SK-N-SH (cell line): ENCODE results near the gene ZRANB2. TPM values are rescaled to one million over a fixed set of nuclear protein-coding genes. Genes with fewer than 3 reads are reported as not detected.

Experiments
- CTCF ChIA-PET: fragments of 300-600, 350-600 bp; formaldehyde crosslinking; extraction: SDS; loops from one replicate; lab custom pipeline; 2021; lab: Yijun Ruan, JAX
- POLR2A ChIA-PET: fragments of 350-600 bp; sonication (Branson Sonifier 250); formaldehyde crosslinking; extraction: SDS; loops from one replicate; lab custom pipeline; 2020; ENCODE audit warnings: antibody characterized with exemption, inconsistent platforms; lab: Yijun Ruan, JAX
- DNase-seq: peaks from one replicate; pipeline ENCODE4 v3.0.0; 2012
- H2AFZ ChIP-seq: fragments of 200-600 bp; sonication (generic); 2 replicates; pipeline ENCODE4 v1.8.1; 2016; ENCODE audit warnings: antibody characterized with exemption, mild to moderate bottlenecking, low read depth
- H3F3A ChIP-seq: fragments of 200-600 bp; sonication (generic); replicated peaks from 2 replicates; pipeline ENCODE3; 2016; ENCODE audit warnings: antibody characterized with exemption, mild to moderate bottlenecking; ENCODE audit not compliant: insufficient read depth
- H3K27ac ChIP-seq, 2 experiments: fragments of 200-500 bp in 1 of 2; fragments of 200-600 bp in 1 of 2; sonication (Bioruptor generic) in 1 of 2; sonication (generic), shearing (Covaris generic) in 1 of 2; 2 replicates each; pipeline versions ENCODE4 v1.5.1 to v1.6.1; 2014 to 2016; ENCODE audit warnings: low read depth in 2 of 2, inconsistent platforms in 1 of 2, low read length in 1 of 2, mild to moderate bottlenecking in 1 of 2, mixed read lengths in 1 of 2
- H3K27me3 ChIP-seq: fragments of 200-600 bp; sonication (generic), shearing (Covaris generic); 2 replicates; pipeline ENCODE4 v1.6.1; 2016; ENCODE audit warnings: mixed run types; ENCODE audit not compliant: insufficient read depth
- H3K36me3 ChIP-seq, 2 experiments: fragments of 200-500 bp in 1 of 2; fragments of 200-600 bp in 1 of 2; sonication (Bioruptor generic) in 1 of 2; sonication (generic) in 1 of 2; replicated peaks in 1 of 2; 2 replicates each; pipeline versions ENCODE3 to v1.5.1; 2014 to 2016; ENCODE audit warnings: low read length in 1 of 2, mild to moderate bottlenecking in 1 of 2; ENCODE audit not compliant: insufficient read depth in 2 of 2, control insufficient read depth in 1 of 2
- H3K4me1 ChIP-seq, 2 experiments: fragments of 200-500 bp in 1 of 2; fragments of 200-600 bp in 1 of 2; sonication (Bioruptor generic) in 1 of 2; sonication (generic), shearing (Covaris generic) in 1 of 2; 2 replicates each; pipeline versions ENCODE4 v1.5.1 to v1.6.1; 2014 to 2016; ENCODE audit warnings: low read depth in 1 of 2, low read length in 1 of 2, mixed run types in 1 of 2; ENCODE audit not compliant: insufficient read depth in 2 of 2, control insufficient read depth in 1 of 2
- H3K4me2 ChIP-seq: fragments of 200-600 bp; sonication (generic), shearing (Covaris generic); 2 replicates; pipeline ENCODE4 v1.6.1; 2017; ENCODE audit warnings: mixed run types
- H3K4me3 ChIP-seq, 2 experiments: fragments of 200-500 bp in 1 of 2; fragments of 200-600 bp in 1 of 2; sonication (Bioruptor generic) in 1 of 2; sonication (generic), shearing (Covaris generic) in 1 of 2; 2 replicates each; pipeline versions ENCODE4 v1.5.1 to v1.8.1; 2014 to 2016; ENCODE audit warnings: low read depth in 2 of 2, inconsistent platforms in 1 of 2, low read length in 1 of 2, mild to moderate bottlenecking in 1 of 2, mixed read lengths in 1 of 2, moderate library complexity in 1 of 2
- H3K79me2 ChIP-seq: fragments of 200-600 bp; sonication (generic); 2 replicates; pipeline ENCODE4 v1.8.1; 2017; ENCODE audit warnings: mild to moderate bottlenecking; ENCODE audit not compliant: insufficient read depth
- H3K9ac ChIP-seq: fragments of 200-600 bp; sonication (generic); 2 replicates; pipeline ENCODE4 v1.6.1; 2017; ENCODE audit warnings: mixed run types
- H3K9me2 ChIP-seq: fragments of 200-600 bp; sonication (generic); 2 replicates; pipeline ENCODE4 v1.6.1; 2017; ENCODE audit warnings: mixed run types
- H3K9me3 ChIP-seq: fragments of 200-600 bp; sonication (generic); 2 replicates; pipeline ENCODE4 v1.6.1; 2017; ENCODE audit warnings: mixed run types, mild to moderate bottlenecking, moderate library complexity
- H4K20me1 ChIP-seq: fragments of 200-600 bp; sonication (generic); 2 replicates; pipeline ENCODE4 v1.6.1; 2017; ENCODE audit warnings: mild to moderate bottlenecking, mixed run types; ENCODE audit not compliant: insufficient read depth
- CHD2 ChIP-seq: fragments of 150-350 bp; IDR thresholded peaks from 2 replicates; pipeline ENCODE4 v1.6.1; 2018; ENCODE audit warnings: low read length; ENCODE audit not compliant: partially characterized antibody
- FOSL2 ChIP-seq: IDR thresholded peaks from 2 replicates; pipeline ENCODE4 v1.4.0; 2012; ENCODE audit warnings: low read depth, mild to moderate bottlenecking, moderate library complexity, borderline replicate concordance
- FOXJ3 ChIP-seq: sonication (generic); formaldehyde crosslinking; IDR thresholded peaks from 2 replicates; pipeline ENCODE4 v1.5.1; 2020; ENCODE audit warnings: mild to moderate bottlenecking, missing genetic modification reagents
- FOXM1 ChIP-seq: IDR thresholded peaks from 2 replicates; pipeline ENCODE4 v1.4.0; 2012; ENCODE audit warnings: low read depth, mild to moderate bottlenecking
- GABPA ChIP-seq: IDR thresholded peaks from 2 replicates; pipeline ENCODE4 v1.4.0; 2012; ENCODE audit warnings: low read depth, mild to moderate bottlenecking
- MEF2A ChIP-seq: IDR thresholded peaks from 2 replicates; pipeline ENCODE4 v1.4.0; 2012; ENCODE audit warnings: low read depth, borderline replicate concordance
- NFIC ChIP-seq: IDR thresholded peaks from 2 replicates; pipeline ENCODE4 v1.4.0; 2012; ENCODE audit warnings: borderline replicate concordance
- NRF1 ChIP-seq: IDR thresholded peaks from 2 replicates; pipeline ENCODE4 v1.6.1; 2012; ENCODE audit warnings: low read depth, mild to moderate bottlenecking, low read length
- POLR2AphosphoS5 ChIP-seq: IDR thresholded peaks from 2 replicates; pipeline ENCODE4 v1.6.1; 2012; ENCODE audit warnings: low read depth, low read length
- RFX5 ChIP-seq: IDR thresholded peaks from 2 replicates; pipeline ENCODE4 v1.6.1; 2012; ENCODE audit warnings: mild to moderate bottlenecking, improper control_type of control experiment, low read length
- WGBS: methylation state at CpG from one replicate; pipeline ENCODE4 v1.1.6; 2017; ENCODE audit warnings: low lambda C conversion rate; 5-methylcytosine and 5-hydroxymethylcytosine counted together
- polyA plus RNA-seq, 3 experiments: library from polyadenylated mRNA; depleted of rRNA; stranded (reverse); fragments of >200 nt; gene quantifications; 2 replicates each; pipeline ENCODE4 v1.2.3, GENCODE V29; 2012
- TF ChIP-seq, protein P1 (sequence below): fragments of 150-350 bp; IDR thresholded peaks from 2 replicates; pipeline ENCODE4 v1.6.1; 2016; ENCODE audit warnings: mild to moderate bottlenecking, low read depth, low read length
- TF ChIP-seq, protein P2 (sequence below): IDR thresholded peaks from 2 replicates; pipeline ENCODE4; 2012
- TF ChIP-seq, protein P3 (sequence below): IDR thresholded peaks from 2 replicates; pipeline ENCODE4 v1.4.0; 2012; ENCODE audit warnings: low read depth, borderline replicate concordance
- TF ChIP-seq, protein P4 (sequence below): IDR thresholded peaks from 2 replicates; pipeline ENCODE4 v1.4.0; 2012; ENCODE audit warnings: low read depth, borderline replicate concordance

ZRANB2 gene
- polyA plus RNA-seq, 1 of the 3 experiments (the other 2 are of a cell fraction) = 45.2 TPM

DNA sequence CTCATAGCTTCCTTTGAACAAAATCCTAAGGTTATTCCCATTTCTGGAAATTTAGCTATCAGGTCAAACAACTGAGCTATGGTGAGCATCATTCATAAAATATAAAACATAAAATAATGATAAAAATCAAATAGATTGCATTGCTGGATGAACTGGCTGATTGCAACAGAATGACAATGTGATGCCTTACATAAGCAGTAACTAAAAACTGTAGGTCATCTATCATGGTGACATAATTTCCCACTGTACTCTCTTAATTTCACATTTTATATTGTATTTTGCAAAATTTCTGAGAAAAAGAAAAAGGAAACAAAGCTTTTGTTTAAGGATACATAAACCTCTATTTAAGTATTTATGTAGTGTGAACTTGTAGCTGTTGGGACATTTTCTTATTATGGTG, 37.8 kb downstream of the ZRANB2 start (continued):
- TF ChIP-seq, protein P1, sequence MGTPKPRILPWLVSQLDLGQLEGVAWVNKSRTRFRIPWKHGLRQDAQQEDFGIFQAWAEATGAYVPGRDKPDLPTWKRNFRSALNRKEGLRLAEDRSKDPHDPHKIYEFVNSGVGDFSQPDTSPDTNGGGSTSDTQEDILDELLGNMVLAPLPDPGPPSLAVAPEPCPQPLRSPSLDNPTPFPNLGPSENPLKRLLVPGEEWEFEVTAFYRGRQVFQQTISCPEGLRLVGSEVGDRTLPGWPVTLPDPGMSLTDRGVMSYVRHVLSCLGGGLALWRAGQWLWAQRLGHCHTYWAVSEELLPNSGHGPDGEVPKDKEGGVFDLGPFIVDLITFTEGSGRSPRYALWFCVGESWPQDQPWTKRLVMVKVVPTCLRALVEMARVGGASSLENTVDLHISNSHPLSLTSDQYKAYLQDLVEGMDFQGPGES = no peak
- TF ChIP-seq, all 33 proteins: peak for 0

DNA sequence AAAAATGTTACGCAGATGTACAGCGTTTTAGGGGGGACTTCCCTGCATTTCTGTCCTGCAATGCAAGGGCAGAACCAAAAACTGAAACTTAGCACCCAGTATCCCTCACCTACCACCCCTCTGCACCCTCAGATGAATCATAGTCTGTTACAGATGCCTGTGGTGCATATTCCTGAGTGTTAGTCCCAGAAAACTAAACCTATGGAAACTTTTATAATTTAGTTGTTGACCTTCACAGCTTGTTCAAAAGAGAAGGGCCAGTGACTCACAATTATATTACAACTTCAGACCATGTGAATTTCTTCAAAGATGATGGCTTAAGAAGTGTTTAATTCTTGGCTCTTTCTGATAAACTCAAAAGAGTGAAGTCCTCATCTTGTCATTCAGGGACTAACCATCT, 39.0 kb downstream of the ZRANB2 start:
- TF ChIP-seq FOXM1 (no peak), MEF2A (no peak), FOSL2 (no peak), RFX5 (no peak), POLR2AphosphoS5 (no peak)
- TF ChIP-seq, all 33 proteins: peak for 0
- Histone ChIP-seq H4K20me1 (no peaks in the 10 kb centered on the region), H2AFZ (no peak overlapping the region)

DNA sequence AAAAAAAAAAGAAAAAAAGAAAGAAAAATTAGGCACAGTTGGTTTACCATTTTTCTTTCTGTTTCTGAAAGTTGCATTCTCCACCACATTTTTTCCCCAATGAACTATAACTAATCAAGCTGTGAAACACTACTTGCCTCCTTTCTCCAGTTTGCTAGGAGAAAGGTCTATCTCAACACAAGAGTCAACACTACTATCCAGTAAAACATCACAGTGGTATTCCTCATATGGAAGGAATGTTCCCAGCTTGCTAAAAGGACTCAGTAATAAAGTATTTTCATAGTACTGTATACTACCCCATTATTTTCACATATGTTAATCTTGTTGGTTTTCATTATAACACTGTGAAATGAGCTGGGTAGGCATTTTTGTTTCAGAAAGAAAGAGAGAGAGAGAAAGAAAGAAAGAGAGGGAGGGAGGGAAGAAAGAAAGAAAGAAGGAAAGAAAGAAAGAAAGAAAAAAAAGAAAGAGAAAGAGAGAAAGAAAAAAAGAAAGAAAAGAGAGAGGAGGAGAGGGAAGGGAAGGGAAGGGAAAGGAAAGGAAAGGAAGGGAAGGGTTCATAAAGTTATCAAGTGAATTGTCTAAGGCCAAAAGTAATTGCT, 41.1 kb downstream of the ZRANB2 start:
- H3K9me3 ChIP-seq = no peaks in the 10 kb centered on the region
- no peak overlapping the region for H3K4me2 ChIP-seq
- H3K79me2 ChIP-seq = no peaks in the 10 kb centered on the region
- H3K27ac ChIP-seq = 0 out of 4 replicates have a peak overlapping the region, but pooled peaks of 1 of the 2 experiments have one; percentile 6
- ChIA-PET POLR2A (no interaction called here), CTCF (interaction anchor here (0.6 kb wide), 1 partner anchor 183 kb away, joined by 6 read pairs; no protein-coding TSS in a partner anchor)
- no peaks in the 10 kb centered on the region for H3K9me2 ChIP-seq
- DNase-seq = no peak
- H3K27me3 ChIP-seq = no peaks in the 10 kb centered on the region
- H2AFZ ChIP-seq = no peak overlapping the region
- no peaks in the 10 kb centered on the region for H3K36me3 ChIP-seq
- TF ChIP-seq NRF1 (no peak), RFX5 (no peak), CHD2 (no peak), GABPA (no peak), FOXJ3 (CRISPR knock-in tag) (no peak), NFIC (no peak)
- TF ChIP-seq, protein P2, sequence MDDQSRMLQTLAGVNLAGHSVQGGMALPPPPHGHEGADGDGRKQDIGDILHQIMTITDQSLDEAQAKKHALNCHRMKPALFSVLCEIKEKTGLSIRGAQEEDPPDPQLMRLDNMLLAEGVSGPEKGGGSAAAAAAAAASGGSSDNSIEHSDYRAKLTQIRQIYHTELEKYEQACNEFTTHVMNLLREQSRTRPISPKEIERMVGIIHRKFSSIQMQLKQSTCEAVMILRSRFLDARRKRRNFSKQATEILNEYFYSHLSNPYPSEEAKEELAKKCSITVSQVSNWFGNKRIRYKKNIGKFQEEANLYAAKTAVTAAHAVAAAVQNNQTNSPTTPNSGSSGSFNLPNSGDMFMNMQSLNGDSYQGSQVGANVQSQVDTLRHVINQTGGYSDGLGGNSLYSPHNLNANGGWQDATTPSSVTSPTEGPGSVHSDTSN = no peak
- TF ChIP-seq, protein P3, sequence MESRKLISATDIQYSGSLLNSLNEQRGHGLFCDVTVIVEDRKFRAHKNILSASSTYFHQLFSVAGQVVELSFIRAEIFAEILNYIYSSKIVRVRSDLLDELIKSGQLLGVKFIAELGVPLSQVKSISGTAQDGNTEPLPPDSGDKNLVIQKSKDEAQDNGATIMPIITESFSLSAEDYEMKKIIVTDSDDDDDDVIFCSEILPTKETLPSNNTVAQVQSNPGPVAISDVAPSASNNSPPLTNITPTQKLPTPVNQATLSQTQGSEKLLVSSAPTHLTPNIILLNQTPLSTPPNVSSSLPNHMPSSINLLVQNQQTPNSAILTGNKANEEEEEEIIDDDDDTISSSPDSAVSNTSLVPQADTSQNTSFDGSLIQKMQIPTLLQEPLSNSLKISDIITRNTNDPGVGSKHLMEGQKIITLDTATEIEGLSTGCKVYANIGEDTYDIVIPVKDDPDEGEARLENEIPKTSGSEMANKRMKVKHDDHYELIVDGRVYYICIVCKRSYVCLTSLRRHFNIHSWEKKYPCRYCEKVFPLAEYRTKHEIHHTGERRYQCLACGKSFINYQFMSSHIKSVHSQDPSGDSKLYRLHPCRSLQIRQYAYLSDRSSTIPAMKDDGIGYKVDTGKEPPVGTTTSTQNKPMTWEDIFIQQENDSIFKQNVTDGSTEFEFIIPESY = no peak
- TF ChIP-seq, protein P4, sequence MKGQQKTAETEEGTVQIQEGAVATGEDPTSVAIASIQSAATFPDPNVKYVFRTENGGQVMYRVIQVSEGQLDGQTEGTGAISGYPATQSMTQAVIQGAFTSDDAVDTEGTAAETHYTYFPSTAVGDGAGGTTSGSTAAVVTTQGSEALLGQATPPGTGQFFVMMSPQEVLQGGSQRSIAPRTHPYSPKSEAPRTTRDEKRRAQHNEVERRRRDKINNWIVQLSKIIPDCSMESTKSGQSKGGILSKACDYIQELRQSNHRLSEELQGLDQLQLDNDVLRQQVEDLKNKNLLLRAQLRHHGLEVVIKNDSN = no peak
- H3F3A ChIP-seq = peaks cover 8% of the 10 kb centered on the region
- no peak overlapping the region for H3K4me3 ChIP-seq
- H3K4me1 ChIP-seq = peaks cover 0 to 20% of the 10 kb centered on the region in 2 experiments; a peak in 1 of 4 replicates
- no peaks in the 10 kb centered on the region for H4K20me1 ChIP-seq
- no peak overlapping the region for H3K9ac ChIP-seq

More for the DNA sequence above, 39.0 kb downstream of the ZRANB2 start:
- peaks cover 1 to 20% of the 10 kb centered on the region in 2 experiments; a peak in 2 of 4 replicates for H3K4me1 ChIP-seq
- 90% methylated on average over 2 of the region's 2 CpGs for WGBS
- H3K4me3 ChIP-seq = no peak overlapping the region
- ChIA-PET CTCF (interaction anchor here (1.0 to 1.3 kb wide), 2 partner anchors 8 to 356 kb away, joined by 3 to 4 read pairs; no protein-coding TSS in a partner anchor), POLR2A (no interaction called here)
- H3F3A ChIP-seq = peaks cover 8% of the 10 kb centered on the region
- H3K9me3 ChIP-seq = no peaks in the 10 kb centered on the region
- DNase-seq = no peak
- no peak overlapping the region for H3K4me2 ChIP-seq
- no peak overlapping the region for H3K9ac ChIP-seq
- no peaks in the 10 kb centered on the region for H3K9me2 ChIP-seq
- no peaks in the 10 kb centered on the region for H3K36me3 ChIP-seq
- no peaks in the 10 kb centered on the region for H3K27me3 ChIP-seq
- H3K79me2 ChIP-seq = no peaks in the 10 kb centered on the region
- no peak overlapping the region for H3K27ac ChIP-seq
